Measurements from ENCODE around the gene RASGRF2.
"Not testable (repeated sequence)": the region's sequence is repeated elsewhere in the genome, so short reads cannot be mapped to it uniquely, and the experiment has no call there.

RASGRF2 gene

GRCh38 chr5:81014348-81014747 lies 54.2 kb downstream of the RASGRF2 start:
- Histone ChIP-seq H3K4me3 (ENCODE audit: low read length) (no peak overlapping the region), H4K20me1 (ENCODE audit: control insufficient read depth, insufficient read depth, low read depth, low read length) (no peaks in the 10 kb centered on the region), H3K27ac (ENCODE audit: low read depth, low read length) (no peak overlapping the region), H3F3A (ENCODE audit: control insufficient read depth, insufficient read depth) (no peaks in the 10 kb centered on the region), H3K4me1 (ENCODE audit: control insufficient read depth, low read length) (no peaks in the 10 kb centered on the region), H3K9me3 (ENCODE audit: control insufficient read depth, insufficient read depth, low read length) (no peaks in the 10 kb centered on the region), H3K4me2 (ENCODE audit: low read length) (no peak overlapping the region), H3K9me2 (replicated peaks; ENCODE audit: control insufficient read depth, low read length) (no peaks in the 10 kb centered on the region), H3K79me2 (ENCODE audit: control insufficient read depth, low read length) (no peaks in the 10 kb centered on the region), H3K36me3 (ENCODE audit: control insufficient read depth, low read length) (no peaks in the 10 kb centered on the region), H3K27me3 (ENCODE audit: control insufficient read depth, low read length) (no peaks in the 10 kb centered on the region)
- TF ChIP-seq CTCF (IDR thresholded peaks at IDR 0.05; ENCODE audit: low read depth, low read length, poor library complexity, severe bottlenecking) (no peak), EZH2phosphoT487 (IDR thresholded peaks at IDR 0.05; ENCODE audit: borderline replicate concordance, low read length) (no peak)

DNA sequence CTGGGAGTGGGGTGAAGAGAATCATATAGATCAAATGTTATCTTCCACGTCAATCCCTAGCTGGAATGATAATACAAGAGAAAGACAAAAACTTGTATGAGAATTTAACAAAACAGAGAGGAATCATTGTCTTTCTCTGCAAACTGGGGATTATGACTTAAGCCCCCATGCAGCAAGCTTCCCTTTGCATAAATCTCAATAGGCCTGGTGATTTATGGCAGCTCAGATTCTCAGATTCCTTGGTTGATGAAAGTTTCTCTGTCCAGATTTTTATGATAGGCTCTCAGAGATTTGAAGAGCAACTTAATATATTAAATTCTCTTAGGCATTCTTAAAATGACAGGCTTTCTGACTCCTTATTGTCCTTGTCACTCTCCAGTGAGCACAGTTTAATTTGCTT lies 56.0 kb downstream of the RASGRF2 start:
- no peaks in the 10 kb centered on the region for H3K4me1 ChIP-seq (ENCODE audit: control insufficient read depth, low read length)
- H3K27me3 ChIP-seq (ENCODE audit: control insufficient read depth, low read length), result peaks cover 5% of the 10 kb centered on the region; the same call in 1 of the 2 replicates
- H3K79me2 ChIP-seq (ENCODE audit: control insufficient read depth, low read length), result no peaks in the 10 kb centered on the region
- no peaks in the 10 kb centered on the region for H3K36me3 ChIP-seq (ENCODE audit: control insufficient read depth, low read length)
- no peak overlapping the region for H3K4me3 ChIP-seq (ENCODE audit: low read length)
- H4K20me1 ChIP-seq (ENCODE audit: control insufficient read depth, insufficient read depth, low read depth, low read length), result no peaks in the 10 kb centered on the region
- TF ChIP-seq EZH2phosphoT487 (IDR thresholded peaks at IDR 0.05; ENCODE audit: borderline replicate concordance, low read length) (no peak), CTCF (IDR thresholded peaks at IDR 0.05; ENCODE audit: low read depth, low read length, poor library complexity, severe bottlenecking) (no peak)
- no peaks in the 10 kb centered on the region for H3K9me3 ChIP-seq (ENCODE audit: control insufficient read depth, insufficient read depth, low read length)
- H3K4me2 ChIP-seq (ENCODE audit: low read length), result no peak overlapping the region
- H3K27ac ChIP-seq (ENCODE audit: low read depth, low read length), result no peak overlapping the region
- H3K9me2 ChIP-seq (replicated peaks; ENCODE audit: control insufficient read depth, low read length), result no peaks in the 10 kb centered on the region
- no peaks in the 10 kb centered on the region for H3F3A ChIP-seq (ENCODE audit: control insufficient read depth, insufficient read depth)

DNA sequence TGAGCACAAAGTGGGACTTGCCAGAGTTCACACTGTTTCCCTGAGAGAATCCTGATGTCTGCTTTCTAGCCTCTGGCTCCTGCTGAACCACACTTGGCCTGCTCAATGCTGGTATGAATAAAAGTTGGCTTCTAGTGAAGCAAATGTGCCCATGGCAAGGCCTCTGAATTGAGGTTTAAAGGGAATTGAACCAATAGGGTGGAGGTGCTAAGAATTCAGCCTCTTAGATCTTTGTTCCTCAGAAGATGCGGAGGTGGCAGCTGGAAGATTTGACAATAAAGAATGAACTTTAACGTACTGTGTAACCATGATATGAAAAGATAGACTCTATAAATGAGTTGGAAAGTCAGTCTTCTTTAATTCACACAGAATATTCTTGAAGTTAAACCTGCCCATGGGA lies 57.2 kb downstream of the RASGRF2 start:
- Histone ChIP-seq H3K9me2 (replicated peaks; ENCODE audit: control insufficient read depth, low read length) (no peaks in the 10 kb centered on the region), H3K79me2 (ENCODE audit: control insufficient read depth, low read length) (no peaks in the 10 kb centered on the region), H3K4me1 (ENCODE audit: control insufficient read depth, low read length) (no peaks in the 10 kb centered on the region), H3K36me3 (ENCODE audit: control insufficient read depth, low read length) (no peaks in the 10 kb centered on the region), H3F3A (ENCODE audit: control insufficient read depth, insufficient read depth) (no peaks in the 10 kb centered on the region), H3K27me3 (ENCODE audit: control insufficient read depth, low read length) (peaks cover 8% of the 10 kb centered on the region; the same call in 1 of the 2 replicates), H4K20me1 (ENCODE audit: control insufficient read depth, insufficient read depth, low read depth, low read length) (no peaks in the 10 kb centered on the region), H3K4me2 (ENCODE audit: low read length) (no peak overlapping the region), H3K27ac (ENCODE audit: low read depth, low read length) (no peak overlapping the region), H3K4me3 (ENCODE audit: low read length) (no peak overlapping the region), H3K9me3 (ENCODE audit: control insufficient read depth, insufficient read depth, low read length) (no peaks in the 10 kb centered on the region)
- TF ChIP-seq EZH2phosphoT487 (IDR thresholded peaks at IDR 0.05; ENCODE audit: borderline replicate concordance, low read length), result no peak
- TF ChIP-seq CTCF (IDR thresholded peaks at IDR 0.05; ENCODE audit: low read depth, low read length, poor library complexity, severe bottlenecking), result no peak

DNA sequence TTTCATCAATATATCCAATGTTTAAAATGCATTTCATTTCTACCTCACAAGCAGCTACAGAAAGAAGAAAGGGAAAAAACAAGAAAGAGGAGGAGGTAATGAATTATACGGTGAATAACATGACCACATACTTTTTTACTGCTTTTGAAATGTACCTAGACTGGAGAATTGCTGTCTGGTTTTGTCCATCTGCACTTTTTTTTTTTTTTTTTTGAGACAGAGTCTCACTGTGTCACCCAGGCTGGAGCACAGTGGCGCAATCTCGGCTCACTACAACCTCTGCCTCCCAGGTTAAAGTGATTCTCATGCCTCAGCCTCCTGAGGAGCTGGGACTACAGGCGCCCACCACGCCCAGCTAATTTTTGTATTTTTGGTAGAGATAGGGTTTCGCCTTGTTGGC lies 58.4 kb downstream of the RASGRF2 start:
- not testable (repeated sequence) for H3K4me2 ChIP-seq (ENCODE audit: low read length); H3F3A ChIP-seq (ENCODE audit: control insufficient read depth, insufficient read depth); H4K20me1 ChIP-seq (ENCODE audit: control insufficient read depth, insufficient read depth, low read depth, low read length); H3K79me2 ChIP-seq (ENCODE audit: control insufficient read depth, low read length); H3K27me3 ChIP-seq (ENCODE audit: control insufficient read depth, low read length); H3K36me3 ChIP-seq (ENCODE audit: control insufficient read depth, low read length); H3K4me3 ChIP-seq (ENCODE audit: low read length); H3K27ac ChIP-seq (ENCODE audit: low read depth, low read length); H3K9me3 ChIP-seq (ENCODE audit: control insufficient read depth, insufficient read depth, low read length); H3K9me2 ChIP-seq (replicated peaks; ENCODE audit: control insufficient read depth, low read length); H3K4me1 ChIP-seq (ENCODE audit: control insufficient read depth, low read length)
